GM19463 (cell line): ENCODE measurements around the gene RPA3.

Experiments
- ATAC-seq: cut with Tn5 transposase; IDR thresholded peaks from one replicate; pipeline ENCODE4 v1.9.1; 2021; ENCODE audit warnings: mild to moderate bottlenecking, moderate library complexity; ENCODE audit not compliant: unreplicated experiment

Gene RPA3

DNA sequence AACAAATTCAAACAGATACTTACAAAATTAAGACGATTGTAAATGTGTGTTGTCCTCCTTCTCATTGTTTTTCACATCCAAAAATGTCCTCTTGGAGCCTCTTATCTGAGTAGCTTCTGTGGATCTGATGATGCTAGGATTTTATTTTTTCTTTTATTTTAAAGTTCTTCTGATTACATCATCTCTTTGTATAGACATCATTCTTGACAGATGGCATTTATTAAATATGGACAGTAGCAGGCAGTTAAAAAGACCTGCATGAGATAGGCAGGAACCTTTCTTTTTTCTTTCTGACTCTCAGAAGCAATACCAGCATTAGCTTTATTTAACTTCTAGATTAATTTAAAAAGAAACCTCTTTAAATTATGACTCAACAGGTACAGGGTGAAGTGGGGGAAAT, at the start of gene RPA3:
Gene RPA3 (minus strand): TSS at position 116 of the 400 bp plus-strand sequence. CDS start 78,189 bp downstream, outside the sequence.
- no peak for ATAC-seq

DNA sequence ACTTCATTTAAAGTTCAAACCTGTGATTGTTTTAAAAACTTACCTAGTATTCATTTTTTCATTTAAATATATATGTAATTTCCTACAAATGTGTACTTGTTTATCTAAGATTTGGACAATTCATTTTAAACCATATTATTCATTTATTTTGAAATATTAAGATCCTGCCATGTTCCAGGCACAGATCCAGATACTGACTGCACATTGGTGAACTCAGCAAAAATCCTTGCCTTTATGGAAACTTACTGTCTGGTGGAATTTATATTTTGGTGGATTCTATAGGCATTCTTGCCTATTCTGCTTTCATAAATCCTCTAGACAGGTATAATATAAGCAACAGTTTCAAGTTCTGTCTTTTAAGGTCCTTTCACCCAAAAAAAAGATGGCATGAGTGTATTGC, 48.3 kb upstream of the RPA3 start:
- ATAC-seq: no peak

DNA sequence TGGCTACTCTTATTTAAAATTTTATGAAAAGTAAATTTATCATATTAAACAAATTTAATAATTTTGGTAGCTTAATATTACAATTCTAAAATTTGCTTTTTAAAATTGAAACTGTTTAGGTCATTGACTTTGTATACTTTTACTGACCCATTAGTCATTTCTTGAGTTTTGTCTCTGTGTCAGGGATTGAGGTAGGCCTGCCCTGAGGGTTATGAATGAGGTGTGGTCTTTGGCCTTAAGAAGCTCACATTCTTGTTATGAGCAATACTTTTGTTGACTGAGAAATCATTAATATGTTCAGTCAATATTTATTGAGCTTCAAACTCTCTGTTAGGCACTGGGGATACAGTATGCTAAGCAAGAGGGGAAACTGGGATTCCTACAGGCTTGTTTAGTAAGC, 47.0 kb upstream of the RPA3 start:
- ATAC-seq: peak; percentile 84

DNA sequence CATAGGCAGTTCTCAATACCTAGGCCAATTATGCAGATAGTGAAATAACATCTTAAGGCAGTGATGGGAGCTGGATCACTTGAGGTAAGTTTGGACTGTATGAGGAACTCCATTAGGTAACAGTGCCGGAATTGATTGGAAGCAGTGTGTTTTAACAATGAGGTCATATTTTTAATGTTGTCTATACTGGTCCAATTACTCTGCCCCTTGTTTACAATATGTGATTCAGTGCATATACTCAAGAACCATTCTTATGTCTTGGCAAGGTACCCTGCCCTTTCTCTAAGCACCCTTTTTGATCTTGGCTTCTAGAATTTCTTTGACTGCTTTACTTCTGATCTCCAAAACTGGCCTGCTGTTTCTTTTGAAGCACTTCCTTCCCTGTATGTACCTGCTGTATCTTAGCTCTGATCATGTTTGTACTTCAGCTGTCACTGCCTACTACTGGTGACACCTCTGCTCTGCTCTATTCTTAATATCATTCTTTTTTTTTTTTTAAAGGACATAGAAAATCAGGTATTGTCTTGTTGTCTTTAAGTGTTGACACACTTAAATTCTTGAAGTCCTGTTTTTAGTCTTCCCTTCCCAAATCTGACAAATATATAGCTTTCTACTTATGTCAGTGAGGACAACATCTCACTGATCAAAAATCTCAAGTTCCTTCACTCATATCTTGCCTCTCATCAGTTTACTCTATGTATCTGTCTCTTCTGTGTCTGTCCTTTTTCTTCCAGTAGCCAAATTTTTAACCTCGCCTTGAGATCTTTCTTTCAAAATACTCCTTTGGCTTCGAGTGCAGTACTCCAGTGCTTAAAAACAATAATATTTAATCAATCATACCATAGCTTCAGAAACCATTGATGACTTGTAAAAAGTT, 46.4 kb upstream of the RPA3 start:
- no peak for ATAC-seq

DNA sequence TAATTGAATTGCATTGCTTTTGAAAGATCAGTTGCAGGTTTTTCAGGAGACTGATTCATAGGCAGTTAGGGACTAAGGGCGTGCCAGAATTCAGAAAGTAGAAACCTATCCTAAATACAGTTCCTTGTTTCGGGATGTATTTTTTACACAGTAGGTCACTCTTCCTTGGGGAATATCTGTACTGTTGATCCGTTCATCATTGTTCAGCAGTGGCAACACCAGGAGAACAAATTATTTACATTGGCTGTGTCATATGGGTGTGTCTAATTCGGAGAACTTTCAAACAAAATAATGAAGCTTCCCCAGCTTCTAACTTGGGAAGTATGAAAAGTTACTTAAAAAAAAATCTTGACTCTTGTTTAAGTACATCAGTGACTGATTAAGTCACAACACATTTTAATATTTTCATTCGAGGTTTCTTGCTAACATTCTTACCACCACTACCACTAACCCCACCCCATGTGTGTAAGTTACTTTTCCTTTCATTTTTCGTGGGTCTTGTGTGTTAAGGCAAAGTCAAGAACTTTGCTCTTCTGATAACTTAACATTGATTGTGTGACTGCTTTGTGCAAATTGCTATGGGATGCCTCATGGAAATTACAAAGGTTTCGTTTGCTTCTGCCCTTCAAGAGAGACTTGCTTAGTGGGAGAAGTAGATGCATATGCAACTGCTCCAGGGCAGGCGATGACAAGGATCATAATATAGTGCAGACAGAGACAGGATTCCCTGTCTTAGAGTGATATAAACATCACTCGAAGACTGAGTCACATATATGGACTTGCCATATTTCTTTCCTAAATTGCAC, 43.8 kb upstream of the RPA3 start:
- peak; percentile 52 for ATAC-seq

- no peak for ATAC-seq
Observed at GRCh38 chr7:7761340-7761973, 43.0 kb upstream of the RPA3 start.

- ATAC-seq: no peak
Observed at GRCh38 chr7:7757576-7757975, 39.2 kb upstream of the RPA3 start.

DNA sequence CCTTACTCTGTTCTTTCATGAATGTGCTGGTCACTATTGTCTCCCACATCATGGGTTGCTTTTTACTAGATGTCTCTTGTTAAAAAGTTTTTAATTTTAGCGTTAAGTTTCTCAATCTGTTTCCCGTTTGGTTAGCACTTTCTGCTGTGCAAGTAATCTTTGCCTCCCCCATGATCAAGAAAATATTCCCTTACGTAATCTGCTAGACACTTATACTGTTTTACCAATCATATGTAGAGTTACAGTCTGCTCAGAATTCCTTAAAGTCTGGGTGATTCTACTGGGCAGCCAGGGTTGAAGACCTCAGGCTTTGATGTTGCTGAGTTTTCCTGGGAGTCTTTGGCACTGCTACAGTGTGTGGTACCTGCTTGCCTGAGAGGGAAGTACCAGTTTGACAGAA, 38.2 kb upstream of the RPA3 start:
- ATAC-seq: no peak

DNA sequence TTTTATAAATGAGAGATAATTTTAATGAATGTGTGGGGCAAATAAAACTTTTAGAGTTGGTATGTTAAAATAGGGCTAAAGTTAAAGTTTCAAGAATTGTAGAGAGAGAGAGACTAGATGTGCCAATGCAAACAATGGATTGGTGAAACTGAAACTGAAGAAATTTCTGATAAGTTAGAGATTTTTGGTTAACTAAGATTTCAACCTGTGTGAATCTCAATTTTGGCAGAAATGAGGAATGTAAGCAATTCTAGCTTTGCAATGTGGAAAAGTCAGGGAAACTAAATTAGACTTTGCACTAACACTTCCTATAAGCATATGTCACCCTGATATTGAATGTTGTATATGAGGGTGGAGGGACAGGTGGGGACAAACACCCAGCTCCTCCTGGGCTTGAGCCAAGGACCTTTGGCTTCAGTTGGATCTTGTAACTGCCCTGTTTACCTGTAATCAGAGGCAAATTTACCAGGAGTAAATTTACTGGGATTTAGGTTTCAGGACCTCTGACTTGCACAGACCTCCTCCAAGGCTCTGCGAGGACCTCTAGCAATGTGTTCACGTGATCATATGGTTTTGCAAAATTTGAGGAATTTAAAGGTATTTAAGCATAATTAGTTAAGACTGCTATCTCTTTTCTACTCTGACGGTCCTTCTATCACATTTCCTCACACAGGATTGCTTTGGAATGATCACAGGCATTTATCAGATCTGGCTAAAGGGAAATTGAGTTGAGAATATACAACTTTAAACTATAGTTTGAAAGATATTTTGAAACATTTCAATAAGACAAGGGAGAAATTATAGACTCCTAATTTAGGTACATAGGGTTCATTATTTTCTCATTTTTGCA, 33.1 kb upstream of the RPA3 start:
- ATAC-seq: no peak

DNA sequence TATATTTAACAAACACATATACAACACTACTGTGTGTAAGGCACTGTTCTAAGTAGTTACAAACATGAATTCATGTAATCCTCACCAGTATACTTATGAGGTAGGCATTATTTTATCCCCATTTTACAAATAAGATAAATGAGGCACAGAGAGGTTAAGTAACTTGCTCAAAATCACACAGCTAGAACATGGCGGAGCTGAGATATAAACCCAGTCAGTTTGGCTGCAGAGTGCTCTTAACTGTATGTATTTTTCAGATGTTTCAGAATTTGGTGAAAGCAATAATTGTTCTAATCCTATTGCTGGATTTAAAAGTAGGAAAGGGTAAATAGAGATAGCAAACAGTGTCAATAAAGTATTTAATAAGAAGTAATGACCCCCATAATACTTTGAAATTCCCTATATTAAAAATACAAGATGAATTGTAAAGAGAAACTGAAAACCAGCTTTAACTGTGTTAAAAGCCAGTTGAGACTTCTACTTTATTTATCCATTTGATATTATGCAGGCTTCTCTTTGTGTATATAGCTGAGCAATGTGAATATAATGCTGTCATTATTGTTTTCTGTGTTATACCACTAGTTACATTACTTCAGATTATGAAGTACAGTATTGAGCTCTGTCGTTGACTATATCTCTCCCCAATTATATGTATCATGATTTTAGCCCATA, 32.3 kb upstream of the RPA3 start:
- no peak for ATAC-seq

DNA sequence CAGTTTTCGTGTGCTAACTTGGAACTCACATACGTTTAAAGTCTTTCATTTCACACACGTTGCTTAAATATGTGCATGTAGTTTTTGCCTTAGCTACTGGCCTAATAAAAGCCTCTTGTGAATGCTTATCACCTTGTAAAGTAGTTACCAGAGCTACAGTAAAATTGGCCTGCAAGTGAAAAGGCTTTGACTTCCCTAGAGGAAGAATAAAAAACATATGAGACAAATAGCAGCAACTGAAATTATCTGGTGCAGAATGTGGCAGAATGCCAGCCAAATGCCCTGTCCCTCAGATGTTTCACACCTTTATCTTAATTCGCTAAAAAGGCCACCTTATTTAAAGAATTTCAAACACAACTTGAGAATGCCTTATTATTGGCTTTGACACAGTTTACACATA, 28.1 kb upstream of the RPA3 start:
- ATAC-seq: no peak

GRCh38 chr7:7745966-7746365, 27.6 kb upstream of the RPA3 start:
- ATAC-seq: no peak

- ATAC-seq: no peak
Observed at GRCh38 chr7:7745258-7745657, 26.9 kb upstream of the RPA3 start.

DNA sequence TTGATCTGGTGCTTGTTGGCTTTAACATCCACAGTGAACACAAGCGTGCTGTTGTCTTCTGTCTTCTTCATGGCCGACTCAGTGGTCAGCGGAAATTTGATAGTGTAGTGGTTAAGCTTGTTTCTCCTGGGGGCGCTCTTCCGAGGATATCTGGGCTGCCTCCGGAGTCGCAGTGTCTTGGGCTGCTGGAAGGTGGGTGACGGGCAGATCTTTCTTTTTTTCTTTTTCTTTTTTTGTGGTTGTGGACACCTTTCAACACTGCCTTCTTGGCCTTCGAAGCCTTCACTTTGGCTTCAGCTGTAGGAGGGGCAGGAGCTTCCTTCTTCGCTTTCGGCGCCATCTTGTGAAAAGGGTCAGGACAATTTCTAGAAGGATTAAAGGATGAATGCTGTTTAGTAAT, 23.8 kb upstream of the RPA3 start:
- no peak for ATAC-seq

DNA sequence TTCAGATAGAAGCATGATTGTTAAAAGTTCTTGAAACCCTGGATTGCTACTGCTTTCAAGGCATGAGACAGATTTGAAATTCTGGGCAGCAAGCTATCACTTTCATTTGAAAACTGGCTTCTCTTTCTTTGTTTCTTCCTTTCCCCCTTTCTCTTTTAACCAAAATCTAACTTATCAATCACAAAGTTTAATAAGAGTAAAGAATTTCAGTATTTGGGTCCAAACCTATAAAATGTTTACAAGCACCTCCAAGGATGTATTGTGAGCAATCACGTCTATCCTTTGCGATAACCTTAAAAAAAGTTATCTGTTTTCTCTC, 21.6 kb upstream of the RPA3 start:
- no peak for ATAC-seq

GRCh38 chr7:7739204-7740036, 21.0 kb upstream of the RPA3 start:
- ATAC-seq: no peak

DNA sequence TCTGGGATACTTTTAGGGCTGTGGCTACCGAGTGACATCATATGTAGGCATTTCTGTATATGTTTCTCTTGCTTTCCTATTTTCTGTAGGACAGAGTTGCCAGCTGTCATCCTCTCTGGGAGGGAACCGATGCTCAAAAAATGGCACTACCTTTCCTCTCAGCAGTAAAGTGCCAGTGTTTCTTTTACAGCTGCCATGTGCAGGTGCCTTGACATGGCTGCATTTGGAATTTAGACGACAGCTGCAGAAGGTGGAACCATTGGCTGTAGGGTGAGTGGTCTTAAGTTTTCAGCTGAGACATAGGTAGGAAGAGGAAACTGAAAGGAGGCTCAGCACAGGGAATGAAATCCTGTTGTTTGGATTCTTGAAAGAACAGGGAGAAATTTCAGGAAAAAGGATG, 20.2 kb upstream of the RPA3 start:
- no peak for ATAC-seq

- no peak for ATAC-seq
Observed at GRCh38 chr7:7738177-7738576, 19.8 kb upstream of the RPA3 start.

GRCh38 chr7:7737674-7738073, 19.3 kb upstream of the RPA3 start:
- ATAC-seq: no peak
